DMS 273 treated with DMSO at 0.1 percent for 48 hours (cell line): Measurements from ENCODE around the gene CEBPE.

Source experiments
- DNase-seq: peaks from one replicate; lab custom pipeline; 2025; lab: John Stamatoyannopoulos, UW

Gene CEBPE

DNA sequence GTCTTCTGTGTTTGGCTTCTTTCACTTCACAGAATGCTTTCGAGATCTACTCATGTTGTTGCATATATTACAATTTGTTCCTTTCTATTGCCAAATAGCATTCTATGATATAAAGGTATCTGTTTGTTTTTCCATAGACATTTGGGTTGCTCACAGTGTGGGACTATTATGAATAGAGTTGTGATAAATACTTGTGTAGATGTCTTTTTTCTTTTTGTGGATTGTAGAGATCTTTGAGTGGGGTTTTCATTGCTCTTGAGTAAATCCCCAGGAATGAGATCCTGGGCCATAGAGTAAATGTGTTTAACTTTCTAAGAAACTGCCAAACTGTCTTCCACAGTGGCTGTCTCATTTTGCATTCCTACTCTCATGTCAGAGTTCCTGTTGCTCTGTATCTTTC lies 24.9 kb upstream of the CEBPE start:
- no peak for DNase-seq

DNA sequence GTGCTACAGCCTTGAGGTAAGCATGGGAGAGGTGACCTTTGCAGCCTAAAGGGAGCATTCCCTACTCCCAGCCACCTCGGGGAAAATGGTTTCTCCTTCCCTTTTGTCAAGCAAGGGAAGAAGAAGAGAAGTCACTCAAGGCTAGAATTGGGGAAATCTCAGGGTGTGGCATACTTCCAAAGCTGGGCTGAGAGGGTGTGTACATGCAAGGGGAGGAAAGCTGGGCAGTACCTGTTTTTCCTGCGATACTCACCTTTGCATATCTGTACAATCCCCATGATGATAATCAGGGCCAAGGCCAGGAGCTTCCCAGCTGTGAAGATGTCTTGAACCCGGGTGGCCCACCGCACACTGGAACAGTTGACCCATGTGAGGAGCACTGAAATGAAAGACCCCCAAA lies 23.8 kb upstream of the CEBPE start:
- DNase-seq, result no peak

DNA sequence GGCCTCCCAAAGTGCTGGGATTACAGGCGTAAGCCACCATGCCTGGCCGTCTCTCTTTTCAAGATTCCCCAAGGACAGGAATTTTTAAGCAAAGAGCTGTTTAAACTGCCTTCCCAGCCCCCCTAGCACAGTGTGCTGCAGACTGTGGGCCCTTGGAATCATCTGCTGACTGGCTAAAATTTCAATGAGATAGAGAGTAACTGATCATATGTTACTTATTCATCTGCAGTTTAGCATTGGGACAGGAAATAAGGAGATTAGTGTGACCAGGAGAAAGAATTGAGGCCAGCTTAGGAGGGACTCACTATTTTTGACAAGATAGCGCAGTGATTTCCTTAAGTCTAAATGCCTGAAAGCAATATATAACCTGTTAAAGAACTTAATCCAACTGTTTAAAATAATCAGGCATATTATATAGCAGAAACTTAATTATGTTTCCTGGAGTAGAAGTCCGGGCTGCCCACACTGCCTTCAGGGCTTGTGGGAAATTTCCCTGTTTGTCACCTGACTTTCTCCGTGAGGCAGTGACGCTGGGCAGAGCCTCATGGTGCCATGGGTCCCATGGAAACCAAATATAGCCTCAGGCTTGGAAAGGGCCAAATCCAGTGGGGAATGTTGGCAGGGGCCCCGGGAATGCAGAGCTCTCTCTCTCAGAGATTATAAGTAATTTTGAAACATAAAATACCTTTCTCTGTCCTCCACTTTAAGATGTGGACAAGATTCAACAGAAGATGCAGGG lies 22.8 kb upstream of the CEBPE start:
- no peak for DNase-seq

DNA sequence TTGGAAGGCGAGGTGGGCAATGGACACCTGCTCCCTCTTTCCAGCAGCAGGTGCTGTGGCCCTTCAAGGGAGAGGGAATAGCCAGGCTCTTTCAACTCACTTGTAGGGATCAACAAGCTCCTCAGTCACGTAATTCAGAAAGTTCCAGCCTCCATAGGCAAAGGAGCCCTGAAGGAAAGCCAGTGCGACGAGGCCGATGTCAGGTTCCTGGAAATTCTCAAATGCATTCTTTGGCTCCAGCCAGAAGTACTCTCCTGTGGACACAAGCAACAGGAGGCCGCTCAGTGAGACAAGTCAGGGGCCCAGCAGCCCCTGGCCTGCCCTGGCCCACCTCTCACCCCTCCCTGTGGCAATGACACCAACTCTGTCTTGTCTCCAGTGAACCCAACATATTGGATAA lies 21.3 kb upstream of the CEBPE start:
- DNase-seq, result no peak

DNA sequence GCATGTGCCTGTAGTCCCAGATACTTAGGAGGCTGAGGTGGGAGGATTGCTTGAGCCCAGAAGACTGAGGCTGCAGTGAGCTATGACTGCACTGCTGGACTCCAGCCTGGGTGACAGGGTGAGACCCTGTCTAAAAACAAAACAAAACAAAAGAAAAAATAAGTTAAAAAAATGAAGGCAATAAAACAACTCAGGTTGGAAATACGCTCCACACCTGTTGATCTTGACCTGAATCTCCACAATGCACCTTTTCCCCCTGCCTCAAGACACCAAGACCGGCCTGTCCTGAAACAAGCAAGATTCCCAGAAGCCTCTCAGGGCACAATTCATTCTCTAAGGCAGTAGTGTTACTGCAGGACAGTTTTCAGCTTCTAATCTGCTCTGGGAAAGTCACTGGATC lies 20.8 kb upstream of the CEBPE start:
- no peak for DNase-seq

DNA sequence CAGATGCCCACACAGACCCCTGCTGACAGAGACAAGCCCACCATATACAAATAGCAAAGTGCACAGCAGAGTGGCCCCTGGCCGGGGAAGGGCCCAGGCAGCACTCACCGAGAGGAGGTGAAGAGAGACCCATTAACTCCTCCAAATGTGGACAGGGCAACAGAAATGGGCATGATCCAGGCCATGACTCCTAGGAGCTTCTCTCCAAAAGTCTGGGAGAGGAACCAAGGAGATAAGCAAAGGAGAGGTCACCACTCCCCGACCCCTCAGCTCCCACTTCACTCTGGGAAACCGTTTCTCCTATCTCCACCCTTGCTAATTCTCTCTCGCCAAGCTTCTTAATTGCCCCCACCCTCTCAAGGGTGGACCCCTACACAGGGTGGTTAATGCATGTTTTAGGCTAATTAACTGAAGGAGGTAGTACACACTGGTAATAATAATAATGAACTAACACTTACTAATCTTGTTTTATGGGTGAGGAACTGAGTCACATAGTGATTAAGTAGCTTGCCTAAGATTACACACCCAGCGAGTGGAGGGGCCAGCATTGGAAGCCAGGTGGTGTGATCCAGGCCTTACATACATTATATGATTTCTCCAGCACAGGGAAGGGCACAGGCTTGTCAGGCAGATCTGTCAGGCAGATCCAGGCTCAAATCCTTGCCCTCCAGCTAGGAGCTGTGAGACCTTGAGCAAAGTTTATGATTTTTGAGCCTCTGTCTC lies 18.9 kb upstream of the CEBPE start:
- DNase-seq, result no peak

DNA sequence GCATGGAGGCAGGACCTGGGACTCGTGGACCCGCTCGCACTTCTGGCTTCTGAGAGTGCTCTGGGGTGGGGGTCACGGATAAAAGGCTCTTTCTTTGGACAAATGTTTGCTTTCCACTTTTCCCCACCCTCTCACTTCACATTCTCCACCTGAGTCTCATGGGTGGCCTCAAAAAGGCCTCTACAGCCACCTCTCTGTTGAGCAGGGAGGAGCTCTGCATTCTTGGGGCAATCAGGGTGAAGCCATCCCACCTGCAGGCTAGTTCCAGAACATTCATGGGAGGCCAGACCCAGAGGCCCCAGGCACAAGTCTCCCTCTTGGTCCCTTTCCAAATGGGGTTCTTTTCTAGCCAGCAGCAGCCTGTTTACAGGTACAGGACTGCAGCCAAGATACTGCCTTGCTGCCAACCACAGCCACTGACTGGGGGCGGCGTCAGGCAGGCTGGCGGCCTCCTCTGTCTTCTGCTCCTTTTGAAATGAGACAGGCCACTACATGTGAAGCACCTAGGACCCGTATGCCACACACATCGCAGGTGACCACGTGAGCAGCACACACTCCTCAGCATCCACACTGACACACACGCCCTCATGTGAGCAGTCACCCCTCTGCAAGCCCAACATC lies 18.2 kb upstream of the CEBPE start:
- no peak for DNase-seq

DNA sequence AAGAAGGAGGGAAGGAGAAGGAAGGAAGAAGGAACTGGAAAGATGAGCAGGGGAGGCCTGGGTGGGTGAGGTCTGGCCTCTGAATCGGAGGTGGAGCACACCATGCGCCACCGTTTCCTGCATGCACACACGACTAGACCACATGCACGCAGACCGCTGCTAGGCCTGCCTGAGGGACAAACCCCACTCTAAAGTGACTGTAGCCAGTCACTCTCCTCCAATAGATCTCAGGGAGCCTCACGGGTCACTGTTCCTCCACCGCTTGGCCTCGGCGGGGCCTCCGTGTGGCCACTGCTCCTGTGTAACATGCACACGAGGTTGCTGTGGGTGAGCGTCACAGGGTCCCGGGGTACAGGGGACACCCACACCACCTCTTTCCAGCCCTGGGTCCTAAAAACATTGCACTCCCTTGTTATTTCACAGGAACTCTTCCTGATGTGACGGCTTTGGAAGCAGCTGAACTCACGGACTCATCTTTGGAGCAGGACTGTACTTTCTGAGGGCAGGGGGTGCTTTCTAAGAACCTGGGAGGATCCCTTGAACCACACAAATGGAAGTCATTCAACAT lies 17.6 kb upstream of the CEBPE start:
- no peak for DNase-seq

DNA sequence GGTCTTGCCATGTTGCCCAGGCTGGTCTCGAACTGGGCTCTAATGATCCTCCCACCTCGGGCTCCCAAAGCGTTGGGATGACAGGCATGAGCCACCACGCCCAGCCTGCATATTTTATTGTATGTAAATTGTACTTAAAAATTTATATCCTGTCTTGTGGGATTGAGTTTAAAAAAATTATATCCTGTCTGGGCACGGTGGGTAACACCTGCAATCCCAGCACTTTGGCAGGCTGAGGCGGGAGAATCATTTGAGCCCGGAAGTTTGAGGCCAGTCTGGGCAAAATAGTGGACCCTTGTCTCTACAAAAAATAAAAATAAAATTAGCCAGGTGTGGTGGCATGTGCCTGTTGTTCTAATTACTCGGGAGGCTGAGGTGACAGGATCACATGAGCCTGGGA lies 13.9 kb upstream of the CEBPE start:
- no peak for DNase-seq

DNA sequence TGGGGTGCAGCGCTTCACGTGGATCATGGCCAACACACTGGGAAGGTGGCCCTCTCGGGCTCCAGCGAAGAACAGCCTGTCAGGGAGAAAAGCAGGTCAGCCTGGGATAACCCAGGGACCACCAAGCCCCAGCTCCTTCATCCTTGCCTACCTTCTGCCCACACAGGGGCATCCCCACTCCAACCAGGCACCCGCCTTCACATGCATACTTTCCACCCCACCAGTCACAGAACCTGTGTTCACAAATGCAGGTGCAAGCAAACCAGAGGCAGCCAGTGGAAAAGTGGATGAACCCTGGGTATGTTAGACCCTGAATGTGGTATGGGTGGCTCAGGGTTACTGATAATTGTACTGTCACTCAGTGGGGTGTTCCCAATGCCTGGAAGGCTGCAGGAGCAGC lies 12.4 kb upstream of the CEBPE start:
- no peak for DNase-seq

DNA sequence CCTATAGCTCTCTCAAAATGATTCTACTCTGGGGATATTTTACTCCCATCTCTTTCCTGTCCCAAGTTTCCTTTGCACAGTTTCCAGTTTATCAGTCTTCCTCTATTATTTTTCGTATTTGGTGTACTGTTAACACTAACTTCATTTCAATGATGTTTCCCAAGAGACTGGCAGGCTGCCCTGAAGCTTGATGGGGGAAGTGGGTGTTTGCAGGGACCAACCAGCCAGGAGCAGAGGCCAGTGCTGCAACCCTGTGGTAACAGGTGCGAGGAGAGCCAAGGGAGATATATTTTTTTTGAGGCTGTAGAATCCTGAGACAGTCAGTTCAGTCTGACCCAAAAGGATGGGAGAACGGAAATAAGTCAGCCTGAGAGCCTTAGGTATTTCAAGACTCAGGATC lies 11.8 kb upstream of the CEBPE start:
- DNase-seq, result no peak

DNA sequence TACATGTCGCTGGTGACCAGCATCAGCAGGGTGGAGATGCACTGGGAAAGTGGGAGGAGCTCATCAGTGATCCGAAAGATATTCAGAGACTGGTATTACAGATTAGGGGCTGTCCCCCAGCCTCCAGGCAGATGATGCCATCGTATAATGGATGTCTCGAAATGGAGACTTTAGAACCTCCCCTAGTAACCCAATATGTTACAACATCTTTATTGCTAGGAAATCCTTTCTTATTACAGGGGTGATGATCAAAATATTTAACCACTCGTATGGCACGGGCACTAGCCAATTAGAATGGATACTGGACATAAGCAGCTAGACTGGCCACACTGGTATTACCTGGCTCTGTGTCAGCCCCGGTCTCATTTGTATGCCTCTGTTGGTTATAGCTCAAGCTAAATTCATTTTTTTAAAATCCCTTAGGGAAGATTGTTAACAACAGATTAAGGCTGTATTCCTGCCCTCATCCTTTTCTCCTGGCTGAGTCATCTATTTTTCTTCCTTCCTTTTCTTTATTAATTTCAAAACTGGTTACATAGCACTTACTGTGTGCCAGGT lies 10.8 kb upstream of the CEBPE start:
- no peak for DNase-seq

DNA sequence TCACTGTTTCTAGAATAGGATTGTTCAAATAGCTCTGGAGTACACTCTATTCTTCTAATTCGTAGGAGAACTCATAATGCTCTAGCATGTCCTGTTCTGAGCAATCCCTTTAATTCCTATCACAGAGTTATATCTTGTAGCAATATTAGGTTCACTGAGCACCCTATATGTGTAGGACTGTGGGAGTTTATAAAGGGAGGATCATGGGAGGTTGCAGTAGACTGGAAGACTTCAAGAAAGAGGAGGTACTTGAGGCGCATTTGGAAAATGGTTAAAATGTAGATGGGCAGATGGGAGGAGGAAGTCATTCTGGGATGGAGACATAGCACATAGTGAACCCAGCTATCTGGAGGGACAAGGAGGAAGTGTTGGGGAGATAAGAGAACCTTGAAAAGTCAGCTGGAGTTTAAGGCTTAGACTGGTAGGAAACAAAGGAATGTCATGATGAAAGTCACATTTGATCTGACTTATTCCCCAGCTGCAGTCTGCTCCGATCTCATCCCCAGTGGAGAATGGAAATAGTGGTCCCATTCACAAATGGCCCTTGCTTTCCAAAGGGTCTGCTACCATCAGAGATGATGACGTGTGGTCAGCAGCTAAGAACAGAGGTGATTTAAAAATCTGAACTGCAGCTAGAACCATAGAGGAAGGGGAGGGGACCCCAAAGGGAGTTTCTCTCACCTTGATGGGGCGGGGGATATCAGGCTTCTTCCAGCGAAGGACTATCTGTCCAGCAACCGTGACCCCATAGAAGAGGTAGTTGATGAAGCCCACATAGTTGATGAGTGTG lies 10.1 kb upstream of the CEBPE start:
- no peak for DNase-seq

DNA sequence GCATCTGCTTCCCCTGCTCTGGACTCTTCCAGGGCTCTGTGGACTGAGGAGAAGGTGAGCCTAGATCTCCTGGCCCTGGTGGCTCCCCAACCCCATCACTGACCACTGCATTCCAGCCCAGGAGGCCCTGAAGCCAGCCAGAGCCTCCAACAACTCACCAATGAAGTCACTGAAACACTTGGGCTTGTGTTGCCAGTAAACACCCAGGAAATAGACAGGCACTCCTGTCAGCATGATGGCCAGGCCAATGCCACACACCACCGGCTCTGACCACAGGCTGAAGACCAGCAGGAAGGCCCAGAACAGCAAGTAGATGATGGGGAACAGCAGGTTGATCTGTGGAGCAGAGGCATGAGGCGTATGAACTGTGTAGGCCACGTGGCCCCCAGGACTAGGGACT lies 8.8 kb upstream of the CEBPE start:
- DNase-seq, result no peak

DNA sequence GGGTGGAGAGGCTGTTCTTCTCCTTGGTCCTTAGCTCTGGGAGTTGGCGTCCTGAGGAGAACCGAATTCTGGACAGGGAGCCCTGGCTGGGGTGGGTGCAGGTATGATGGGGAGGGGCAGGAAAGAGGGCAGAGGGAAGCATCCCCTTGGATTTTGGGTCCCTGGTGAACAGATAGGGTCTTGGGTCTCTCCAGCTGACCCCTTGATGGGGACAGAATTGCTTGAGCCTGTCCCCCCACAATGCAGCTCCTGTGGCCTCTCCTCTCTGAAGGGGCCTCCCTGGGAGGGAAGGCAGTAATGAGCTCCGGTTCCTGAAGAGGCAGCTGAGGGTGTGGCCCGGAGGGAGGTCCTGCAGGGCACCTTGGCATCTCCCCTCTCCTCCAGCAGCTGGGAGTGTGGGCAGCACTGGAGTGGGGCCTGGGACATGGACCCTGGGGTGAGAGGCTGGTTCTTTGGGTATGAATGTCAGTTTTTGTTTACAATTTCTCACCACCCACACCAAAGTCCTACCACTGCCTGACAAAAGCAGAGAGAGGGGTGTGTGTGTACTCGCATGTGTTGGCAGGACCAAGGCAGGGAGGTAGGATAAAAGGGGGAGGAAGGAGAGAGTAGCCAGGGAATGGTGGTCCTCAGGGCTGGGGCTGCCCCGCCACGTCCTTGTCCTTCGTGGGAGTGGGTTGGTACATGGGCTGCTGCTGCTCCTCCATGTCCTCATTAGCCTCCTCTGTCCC lies 7.7 kb upstream of the CEBPE start:
- no peak for DNase-seq

DNA sequence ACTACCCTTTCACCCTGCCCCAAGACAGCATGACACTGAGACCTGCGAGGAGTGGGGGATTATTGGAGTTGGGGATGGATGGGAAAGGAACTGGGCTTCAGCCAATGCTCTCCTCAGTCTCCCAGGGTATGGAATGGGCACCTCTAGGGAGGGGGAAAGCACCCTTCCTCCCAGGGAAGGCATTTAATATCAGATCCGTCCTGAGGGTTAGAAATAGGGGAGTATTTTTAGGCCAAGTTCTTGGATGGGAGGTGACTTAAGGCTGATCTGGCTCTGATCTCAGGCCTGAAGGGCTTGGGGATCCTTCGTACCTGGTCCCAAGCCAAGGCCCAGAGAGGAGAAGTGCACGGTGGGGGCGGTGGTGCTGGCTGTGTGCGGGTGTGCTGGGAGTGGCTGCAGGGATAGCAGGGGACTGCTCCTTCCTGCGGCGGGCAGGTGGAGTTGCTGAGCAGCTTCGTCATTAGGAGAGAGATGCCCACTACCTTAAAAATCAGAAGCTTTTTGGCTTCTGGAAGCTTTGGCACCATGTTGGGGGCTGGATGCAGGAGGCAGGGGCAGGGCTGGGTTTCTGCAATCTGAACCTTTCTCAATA lies 7.0 kb upstream of the CEBPE start:
- no peak for DNase-seq

DNA sequence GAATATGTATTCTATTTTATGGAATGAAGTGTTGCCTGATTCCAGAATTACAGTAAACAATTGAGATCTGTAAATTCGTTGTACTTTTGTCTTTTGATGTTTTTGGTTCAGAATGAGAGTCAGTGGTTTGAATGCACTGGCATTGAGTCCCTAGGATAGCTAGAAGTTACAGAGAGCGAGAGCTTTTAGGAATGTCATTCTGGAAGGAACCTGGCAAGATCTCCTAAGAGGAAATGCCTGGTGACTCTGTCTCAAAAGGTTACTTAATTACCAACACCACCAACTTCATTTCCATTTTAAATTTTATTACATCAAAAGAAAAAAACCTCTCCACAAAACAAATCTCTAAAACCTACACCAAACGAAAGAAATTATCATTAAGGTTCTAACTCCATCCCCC lies 6.0 kb upstream of the CEBPE start:
- no peak for DNase-seq

DNA sequence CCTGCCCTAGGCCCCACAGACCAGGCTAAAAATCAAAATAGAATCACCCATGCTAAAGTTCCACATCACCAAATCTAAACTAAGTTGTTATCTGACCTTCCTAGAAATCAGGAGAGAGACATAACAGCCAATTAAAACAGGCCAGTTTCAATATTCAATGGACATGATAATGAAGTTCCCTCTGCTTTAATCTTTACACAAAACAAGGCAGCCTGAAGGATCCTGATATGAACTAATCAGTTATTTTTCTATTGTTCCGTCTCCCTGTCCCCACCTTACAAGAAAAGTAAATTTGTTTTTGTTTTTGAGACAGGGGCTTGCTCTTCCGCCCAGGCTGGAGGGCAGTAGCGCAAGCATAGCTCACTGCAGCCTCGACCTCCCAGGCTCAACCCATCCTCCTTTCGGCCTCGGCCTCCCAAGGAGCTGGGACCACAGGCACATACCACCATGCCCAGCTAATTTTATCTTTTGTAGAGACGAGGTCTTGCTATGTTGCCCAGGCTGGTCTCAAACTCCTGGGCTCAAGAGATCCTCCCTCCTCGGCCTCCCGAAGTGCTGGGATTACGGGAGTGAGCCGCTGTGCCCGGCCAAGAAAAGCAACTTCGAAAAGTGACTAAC lies 5.4 kb upstream of the CEBPE start:
- DNase-seq, result no peak

DNA sequence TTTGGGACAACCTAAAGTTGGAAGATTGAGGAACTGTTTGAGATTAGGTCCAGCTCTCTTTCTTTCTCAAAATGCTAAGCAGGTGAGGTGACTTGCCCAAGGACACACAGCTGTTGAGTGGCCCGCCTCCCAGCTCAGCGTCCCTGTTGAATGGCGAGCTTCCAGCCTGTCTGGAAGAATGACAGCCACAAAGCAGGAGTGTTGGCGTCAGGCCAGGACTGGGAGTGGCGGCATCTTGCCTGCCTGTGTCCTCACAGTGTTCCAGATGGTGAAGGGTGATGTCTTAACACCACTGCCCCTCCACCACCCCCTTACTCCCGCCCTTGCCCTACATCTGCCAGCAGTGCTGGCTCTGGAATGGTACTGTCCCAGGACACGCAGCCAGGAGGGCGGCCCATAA lies 4.4 kb upstream of the CEBPE start:
- DNase-seq, result peak; percentile 92

DNA sequence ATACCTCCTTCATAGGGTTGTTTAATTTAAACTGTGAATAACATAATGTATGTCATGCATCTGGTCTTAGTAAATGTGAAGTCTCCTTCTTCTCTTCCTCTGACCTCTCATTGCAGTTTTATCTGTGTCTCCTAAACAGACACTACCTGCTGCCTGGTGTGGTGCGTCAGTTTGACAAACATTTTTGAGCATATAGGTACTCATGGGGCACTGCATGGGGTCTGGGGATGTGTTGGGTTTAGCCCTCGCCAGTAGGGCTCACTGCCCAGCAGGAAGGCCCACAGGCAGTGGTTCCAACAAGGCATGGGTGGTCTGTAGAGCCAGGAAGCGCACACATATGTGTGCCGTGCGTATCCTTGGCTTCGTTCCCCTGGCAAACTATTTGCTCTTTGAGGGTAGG lies 3.0 kb upstream of the CEBPE start:
- no peak for DNase-seq
